Upper lobe of right lung (tissue), 1 donor: Measurements from ENCODE around the gene HMGB3. TPM values are rescaled to one million over a fixed set of nuclear protein-coding genes. Genes with fewer than 3 reads are reported as not detected.
"Not testable (repeated sequence)": the region's sequence is repeated elsewhere in the genome, so short reads cannot be mapped to it uniquely, and the experiment has no call there.

Experiments
- ATAC-seq: fragments of 200-7000 bp; cut with Tn5 transposase; one replicate; pipeline ENCODE4 v1.9.1; 2020; ENCODE audit warnings: mild to moderate bottlenecking, moderate library complexity
- DNase-seq: peaks from one replicate; pipeline ENCODE4 v3.0.0-alpha.2; 2020
- H3K27ac ChIP-seq: fragments of 200-600 bp; one replicate; pipeline ENCODE4 v1.8.0; 2022
- H3K27me3 ChIP-seq: fragments of 200-600 bp; one replicate; pipeline ENCODE4 v1.8.0; 2022; ENCODE audit warnings: mild to moderate bottlenecking
- H3K36me3 ChIP-seq: fragments of 200-600 bp; one replicate; pipeline ENCODE4 v1.8.0; 2022
- H3K4me1 ChIP-seq: fragments of 200-600 bp; one replicate; pipeline ENCODE4 v1.8.0; 2022
- H3K4me3 ChIP-seq: fragments of 200-600 bp; one replicate; pipeline ENCODE4 v1.8.0; 2022; ENCODE audit warnings: mild to moderate bottlenecking
- H3K9me3 ChIP-seq: fragments of 200-600 bp; one replicate; pipeline ENCODE4 v1.8.0; 2022
- intact Hi-C: fragments of 100-400 bp; cut with DNase I; formaldehyde crosslinking; loops from one replicate; pipeline ENCODE4 v1.11.0; 2022
- total RNA-seq: library from RNA; stranded (reverse); fragmentation: NEBNext Ultra II Directional; extraction: Animal tissue kit (Norgen Biotek cat#: 25700); gene quantifications from one replicate; pipeline ENCODE4 v1.2.1, GENCODE V29; 2021
- TF ChIP-seq, protein P1 (sequence below): fragments of 200-600 bp; IDR thresholded peaks from one replicate; pipeline ENCODE4 v1.8.0; 2022; ENCODE audit warnings: antibody characterized with exemption
- donor health status: DM: no; HTN: yes; CAD: no; lungs with severe emphysema.

The HMGB3 gene
- total RNA-seq, 1 donor from 2014 or later = 19.5 TPM

GRCh38 chrX:150984169-150984824 is 1.2 kb downstream of the HMGB3 start:
- Histone ChIP-seq H3K4me1 (no peaks in the 10 kb centered on the region), H3K9me3 (no peaks in the 10 kb centered on the region), H3K27ac (no peak overlapping the region), H3K36me3 (no peaks in the 10 kb centered on the region), H3K27me3 (no peaks in the 10 kb centered on the region), H3K4me3 (peak overlapping the region; percentile 50)
- DNase-seq (no peak), ATAC-seq (no peak)
- TF ChIP-seq, protein P1, sequence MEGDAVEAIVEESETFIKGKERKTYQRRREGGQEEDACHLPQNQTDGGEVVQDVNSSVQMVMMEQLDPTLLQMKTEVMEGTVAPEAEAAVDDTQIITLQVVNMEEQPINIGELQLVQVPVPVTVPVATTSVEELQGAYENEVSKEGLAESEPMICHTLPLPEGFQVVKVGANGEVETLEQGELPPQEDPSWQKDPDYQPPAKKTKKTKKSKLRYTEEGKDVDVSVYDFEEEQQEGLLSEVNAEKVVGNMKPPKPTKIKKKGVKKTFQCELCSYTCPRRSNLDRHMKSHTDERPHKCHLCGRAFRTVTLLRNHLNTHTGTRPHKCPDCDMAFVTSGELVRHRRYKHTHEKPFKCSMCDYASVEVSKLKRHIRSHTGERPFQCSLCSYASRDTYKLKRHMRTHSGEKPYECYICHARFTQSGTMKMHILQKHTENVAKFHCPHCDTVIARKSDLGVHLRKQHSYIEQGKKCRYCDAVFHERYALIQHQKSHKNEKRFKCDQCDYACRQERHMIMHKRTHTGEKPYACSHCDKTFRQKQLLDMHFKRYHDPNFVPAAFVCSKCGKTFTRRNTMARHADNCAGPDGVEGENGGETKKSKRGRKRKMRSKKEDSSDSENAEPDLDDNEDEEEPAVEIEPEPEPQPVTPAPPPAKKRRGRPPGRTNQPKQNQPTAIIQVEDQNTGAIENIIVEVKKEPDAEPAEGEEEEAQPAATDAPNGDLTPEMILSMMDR = no peak
- intact Hi-C loops = no loop called here

DNA sequence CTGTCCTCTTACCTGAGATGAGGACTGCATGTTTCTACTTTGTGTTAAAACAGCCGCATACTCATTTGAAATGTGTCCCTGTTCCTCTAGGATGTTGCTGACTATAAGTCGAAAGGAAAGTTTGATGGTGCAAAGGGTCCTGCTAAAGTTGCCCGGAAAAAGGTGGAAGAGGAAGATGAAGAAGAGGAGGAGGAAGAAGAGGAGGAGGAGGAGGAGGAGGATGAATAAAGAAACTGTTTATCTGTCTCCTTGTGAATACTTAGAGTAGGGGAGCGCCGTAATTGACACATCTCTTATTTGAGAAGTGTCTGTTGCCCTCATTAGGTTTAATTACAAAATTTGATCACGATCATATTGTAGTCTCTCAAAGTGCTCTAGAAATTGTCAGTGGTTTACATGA is 4.6 kb downstream of the HMGB3 start:
- intact Hi-C loops, H3K27ac ChIP-seq, H3K9me3 ChIP-seq, H3K27me3 ChIP-seq, H3K4me1 ChIP-seq, H3K4me3 ChIP-seq, DNase-seq, H3K36me3 ChIP-seq, ATAC-seq: not testable (repeated sequence)

DNA sequence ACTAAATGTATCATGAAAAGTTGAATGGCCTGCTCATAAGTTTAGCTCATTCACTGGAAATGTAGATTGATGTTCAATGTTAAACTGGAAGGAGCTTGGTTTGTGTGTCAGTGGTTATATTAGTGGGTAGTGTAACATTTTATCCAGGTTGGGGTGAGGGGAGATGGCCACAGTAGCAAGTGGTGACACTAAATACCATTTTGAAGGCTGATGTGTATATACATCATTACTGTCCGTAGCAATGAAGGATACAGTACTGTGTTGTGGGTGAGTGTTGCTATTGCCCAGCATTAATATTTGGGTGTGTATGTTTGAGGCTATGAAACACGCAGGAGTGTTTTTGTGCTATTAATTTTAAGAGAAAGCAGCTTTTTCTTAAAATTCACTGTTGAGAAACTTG is 6.3 kb downstream of the HMGB3 start:
- intact Hi-C loops = no loop called here
- Histone ChIP-seq H3K4me3 (no peak overlapping the region), H3K27ac (no peak overlapping the region), H3K36me3 (no peaks in the 10 kb centered on the region), H3K27me3 (no peaks in the 10 kb centered on the region), H3K9me3 (no peaks in the 10 kb centered on the region), H3K4me1 (no peaks in the 10 kb centered on the region)
- no peak for ATAC-seq
- no peak for DNase-seq
- TF ChIP-seq, protein P1 = no peak

DNA sequence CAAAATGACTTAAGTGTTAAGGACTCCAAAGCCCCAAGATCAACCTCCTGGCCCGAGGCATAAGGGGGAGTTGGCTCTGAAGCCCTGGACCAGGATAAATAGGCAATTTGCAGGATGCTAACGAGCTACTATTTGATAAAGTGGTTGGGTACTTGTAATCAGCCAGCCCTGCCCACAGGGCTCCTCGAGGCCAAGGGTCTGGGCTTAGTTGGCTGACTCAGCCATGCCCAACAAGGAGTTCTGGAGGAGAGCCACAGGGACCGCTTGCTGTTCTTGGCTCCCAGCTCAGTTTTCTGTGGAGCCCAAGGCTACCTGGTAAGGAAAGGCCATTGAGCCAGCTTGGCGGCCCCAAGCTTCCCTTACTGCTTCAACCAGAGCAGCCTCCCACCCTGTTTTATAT is 7.8 kb downstream of the HMGB3 start:
- Histone ChIP-seq H3K4me3 (no peak overlapping the region), H3K36me3 (no peaks in the 10 kb centered on the region), H3K9me3 (no peaks in the 10 kb centered on the region), H3K27ac (no peak overlapping the region), H3K27me3 (no peaks in the 10 kb centered on the region), H3K4me1 (no peaks in the 10 kb centered on the region)
- TF ChIP-seq, protein P1 = no peak
- no peak for ATAC-seq
- no peak for DNase-seq
- intact Hi-C loops = no loop called here

GRCh38 chrX:151000861-151001331 is 17.8 kb downstream of the HMGB3 start:
- intact Hi-C loops = no loop called here

DNA sequence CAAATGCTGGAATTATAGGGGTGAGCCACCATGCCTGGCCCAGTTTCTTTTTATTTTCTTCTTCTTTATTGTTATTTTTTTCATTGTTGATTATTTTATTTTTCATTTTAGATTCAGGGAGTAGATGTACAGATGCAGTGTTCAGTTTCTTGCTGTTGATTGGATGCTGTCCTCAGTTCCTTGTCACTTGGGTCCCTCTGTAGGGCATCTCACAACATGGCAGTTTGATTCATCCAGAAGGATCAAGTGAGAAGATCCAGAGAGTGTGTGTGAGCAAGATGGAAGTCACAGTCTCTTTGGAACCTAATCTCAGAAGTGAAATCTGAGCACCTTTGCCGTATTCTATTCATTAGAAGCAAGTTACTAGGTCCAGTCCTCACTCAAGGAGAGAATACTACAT is 20.9 kb downstream of the HMGB3 start:
- intact Hi-C loops = no loop called here
- H3K9me3 ChIP-seq = no peaks in the 10 kb centered on the region
- no peak overlapping the region for H3K27ac ChIP-seq
- no peaks in the 10 kb centered on the region for H3K27me3 ChIP-seq
- H3K36me3 ChIP-seq = no peaks in the 10 kb centered on the region
- DNase-seq = no peak
- H3K4me3 ChIP-seq = no peak overlapping the region
- H3K4me1 ChIP-seq = no peaks in the 10 kb centered on the region
- no peak for ATAC-seq
- TF ChIP-seq, protein P1 = no peak

More at GRCh38 chrX:151000861-151001331, 17.8 kb downstream of the HMGB3 start:
- ATAC-seq = no peak
- no peak for DNase-seq
- TF ChIP-seq, protein P1 = no peak
- no peak overlapping the region for H3K27ac ChIP-seq
- no peak overlapping the region for H3K4me3 ChIP-seq
- no peaks in the 10 kb centered on the region for H3K27me3 ChIP-seq
- H3K9me3 ChIP-seq = no peaks in the 10 kb centered on the region
- H3K36me3 ChIP-seq = no peaks in the 10 kb centered on the region
- H3K4me1 ChIP-seq = no peaks in the 10 kb centered on the region
